ENCODE data around the gene DBI. TPM values are rescaled to one million over a fixed set of nuclear protein-coding genes. Genes with fewer than 3 reads are reported as not detected.

Gene DBI
- total RNA-seq, 4 donors from 2014 or later = 17.3 to 102 (median 55.2) TPM

- no peaks in the 10 kb centered on the region for H3K9me3 ChIP-seq
- H3K4me3 ChIP-seq = no peak overlapping the region
- in situ Hi-C loops (cut with MboI; ENCODE audit: low sequenced_read_pairs in 4 of 4) = loop anchor here in 2 of 4 donors (10.0 to 25.0 kb wide), 2 partner anchors 67 to 255 kb away; no protein-coding TSS in a partner anchor
- H3K36me3 ChIP-seq = no peaks in the 10 kb centered on the region
- ATAC-seq (peak; percentile 82 to 89), DNase-seq (peak in 1 of 2 donors; percentile 20)
- H3K27me3 ChIP-seq = no peaks in the 10 kb centered on the region
- no peak overlapping the region for H3K27ac ChIP-seq
- peaks cover 0 to 4% of the 10 kb centered on the region in 2 donors for H3K4me1 ChIP-seq
- no peak for TF ChIP-seq POLR2A (IDR thresholded peaks at IDR 0.05)
- TF ChIP-seq, protein P1, sequence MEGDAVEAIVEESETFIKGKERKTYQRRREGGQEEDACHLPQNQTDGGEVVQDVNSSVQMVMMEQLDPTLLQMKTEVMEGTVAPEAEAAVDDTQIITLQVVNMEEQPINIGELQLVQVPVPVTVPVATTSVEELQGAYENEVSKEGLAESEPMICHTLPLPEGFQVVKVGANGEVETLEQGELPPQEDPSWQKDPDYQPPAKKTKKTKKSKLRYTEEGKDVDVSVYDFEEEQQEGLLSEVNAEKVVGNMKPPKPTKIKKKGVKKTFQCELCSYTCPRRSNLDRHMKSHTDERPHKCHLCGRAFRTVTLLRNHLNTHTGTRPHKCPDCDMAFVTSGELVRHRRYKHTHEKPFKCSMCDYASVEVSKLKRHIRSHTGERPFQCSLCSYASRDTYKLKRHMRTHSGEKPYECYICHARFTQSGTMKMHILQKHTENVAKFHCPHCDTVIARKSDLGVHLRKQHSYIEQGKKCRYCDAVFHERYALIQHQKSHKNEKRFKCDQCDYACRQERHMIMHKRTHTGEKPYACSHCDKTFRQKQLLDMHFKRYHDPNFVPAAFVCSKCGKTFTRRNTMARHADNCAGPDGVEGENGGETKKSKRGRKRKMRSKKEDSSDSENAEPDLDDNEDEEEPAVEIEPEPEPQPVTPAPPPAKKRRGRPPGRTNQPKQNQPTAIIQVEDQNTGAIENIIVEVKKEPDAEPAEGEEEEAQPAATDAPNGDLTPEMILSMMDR (IDR thresholded peaks at IDR 0.05 in 4 of 5, conservative IDR thresholded peaks at IDR 0.05 in 1 of 5) = peak; percentile 72 to 85 (median 82)
- intact Hi-C loops (cut with DNase I; ENCODE audit: low total_unique reads) = loop anchor here (1.0 to 2.0 kb wide), 2 partner anchors 69 to 253 kb away; no protein-coding TSS in a partner anchor
Observed at GRCh38 chr2:119407430-119408220, 40.8 kb downstream of the DBI start.

GRCh38 chr2:119408221-119408619 is 41.4 kb downstream of the DBI start:
- no peaks in the 10 kb centered on the region for H3K9me3 ChIP-seq
- H3K4me1 ChIP-seq = peaks cover 0 to 4% of the 10 kb centered on the region in 2 donors
- in situ Hi-C loops (cut with MboI; ENCODE audit: low sequenced_read_pairs in 4 of 4) (loop anchor here in 2 of 4 donors (10.0 to 25.0 kb wide), 2 partner anchors 67 to 254 kb away; no protein-coding TSS in a partner anchor), intact Hi-C loops (cut with DNase I; ENCODE audit: low total_unique reads) (no loop called here)
- DNase-seq = no peak
- H3K27me3 ChIP-seq = no peaks in the 10 kb centered on the region
- no peak overlapping the region for H3K27ac ChIP-seq
- ATAC-seq = peak; percentile 11 to 23
- no peak overlapping the region for H3K4me3 ChIP-seq
- TF ChIP-seq, protein P1 (IDR thresholded peaks at IDR 0.05 in 4 of 5, conservative IDR thresholded peaks at IDR 0.05 in 1 of 5) = no peak
- no peak for TF ChIP-seq POLR2A (IDR thresholded peaks at IDR 0.05)
- H3K36me3 ChIP-seq = no peaks in the 10 kb centered on the region

DNA sequence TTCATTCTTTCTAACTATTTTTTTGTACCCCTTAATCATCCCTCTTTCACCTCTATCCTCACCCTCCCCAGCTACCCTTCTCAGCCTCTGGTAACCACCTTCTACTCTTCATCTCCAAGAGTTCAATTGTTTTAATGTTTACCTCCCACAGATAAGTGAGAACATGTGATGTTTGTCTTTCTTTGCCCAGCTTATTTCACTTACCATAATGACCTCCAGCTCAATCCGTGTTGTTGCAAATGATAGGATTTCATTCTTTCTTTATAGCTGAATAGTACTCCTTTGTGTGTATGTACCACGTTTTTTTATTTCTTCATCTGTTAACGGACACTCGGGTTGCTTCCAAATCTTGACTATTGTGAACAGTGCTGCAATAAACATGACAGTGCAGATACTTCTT is 42.7 kb downstream of the DBI start:
- no peak for DNase-seq
- no peak for ATAC-seq
- TF ChIP-seq POLR2A (IDR thresholded peaks at IDR 0.05) = no peak
- TF ChIP-seq, protein P1 (IDR thresholded peaks at IDR 0.05 in 4 of 5, conservative IDR thresholded peaks at IDR 0.05 in 1 of 5) = no peak
- Histone ChIP-seq H3K4me3 (no peak overlapping the region), H3K9me3 (no peaks in the 10 kb centered on the region), H3K27ac (no peak overlapping the region), H3K27me3 (no peaks in the 10 kb centered on the region), H3K36me3 (no peaks in the 10 kb centered on the region), H3K4me1 (peaks cover 0 to 4% of the 10 kb centered on the region in 2 donors)
- intact Hi-C loops (cut with DNase I; ENCODE audit: low total_unique reads) = no loop called here
- in situ Hi-C loops (cut with MboI; ENCODE audit: low sequenced_read_pairs in 4 of 4) = loop anchor here in 2 of 4 donors (10.0 to 25.0 kb wide), 2 partner anchors 65 to 253 kb away; no protein-coding TSS in a partner anchor

- no peak for DNase-seq
- no peaks in the 10 kb centered on the region for H3K27me3 ChIP-seq
- H3K27ac ChIP-seq = no peak overlapping the region
- H3K4me3 ChIP-seq = no peak overlapping the region
- intact Hi-C loops (cut with DNase I; ENCODE audit: low total_unique reads) (no loop called here), in situ Hi-C loops (cut with MboI; ENCODE audit: low sequenced_read_pairs in 4 of 4) (loop anchor here (5.0 to 25.0 kb wide), 4 partner anchors 52 to 250 kb away; no protein-coding TSS in a partner anchor)
- H3K9me3 ChIP-seq = no peaks in the 10 kb centered on the region
- no peaks in the 10 kb centered on the region for H3K4me1 ChIP-seq
- no peak for ATAC-seq
- TF ChIP-seq, protein P1 (IDR thresholded peaks at IDR 0.05 in 4 of 5, conservative IDR thresholded peaks at IDR 0.05 in 1 of 5) = no peak
- no peak for TF ChIP-seq POLR2A (IDR thresholded peaks at IDR 0.05)
- H3K36me3 ChIP-seq = no peaks in the 10 kb centered on the region
Observed at GRCh38 chr2:119414894-119415293, 48.1 kb downstream of the DBI start.
